Inferior parietal cortex (tissue), 1 donor: ENCODE data around the gene PARD3.

ENCODE experiments used
- DNase-seq: peaks from one replicate; pipeline ENCODE4 v3.0.0-alpha.2; 2016; ENCODE audit errors: extremely low spot score

Gene PARD3

DNA sequence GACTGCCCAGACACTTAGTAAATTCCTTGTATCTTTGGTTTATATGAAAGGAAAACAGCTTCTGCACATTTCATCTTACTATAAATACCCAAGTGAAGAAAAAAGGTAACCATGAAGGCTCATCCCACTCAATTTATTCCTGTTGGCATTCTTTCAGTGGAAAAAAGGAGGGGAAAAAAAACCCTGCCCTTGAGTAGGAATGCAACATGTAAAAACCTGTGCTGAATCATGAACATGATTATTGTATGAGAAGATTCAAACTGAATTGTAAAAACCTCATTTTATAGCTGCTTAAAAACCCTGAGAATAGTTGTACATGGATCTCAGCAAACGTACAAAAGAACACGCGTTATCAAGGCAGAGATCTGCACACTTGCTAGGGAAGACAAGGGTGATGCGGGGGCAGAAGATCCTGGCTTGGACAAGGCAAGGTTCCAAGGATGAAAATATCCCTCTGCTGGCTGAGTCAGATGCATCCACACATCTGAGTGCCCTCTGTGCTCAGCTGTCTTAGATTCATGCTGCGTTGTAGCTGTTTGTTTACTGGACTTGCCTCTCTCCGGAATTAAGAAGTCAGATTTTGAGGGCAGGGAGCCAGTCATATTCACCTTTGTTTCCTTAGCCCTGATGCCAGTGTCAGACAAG, 658.2 kb downstream of the PARD3 start:
- peak; percentile 28 for DNase-seq

- no peak for DNase-seq
Measured at GRCh38 chr10:34155812-34156211, 659.3 kb downstream of the PARD3 start.

DNA sequence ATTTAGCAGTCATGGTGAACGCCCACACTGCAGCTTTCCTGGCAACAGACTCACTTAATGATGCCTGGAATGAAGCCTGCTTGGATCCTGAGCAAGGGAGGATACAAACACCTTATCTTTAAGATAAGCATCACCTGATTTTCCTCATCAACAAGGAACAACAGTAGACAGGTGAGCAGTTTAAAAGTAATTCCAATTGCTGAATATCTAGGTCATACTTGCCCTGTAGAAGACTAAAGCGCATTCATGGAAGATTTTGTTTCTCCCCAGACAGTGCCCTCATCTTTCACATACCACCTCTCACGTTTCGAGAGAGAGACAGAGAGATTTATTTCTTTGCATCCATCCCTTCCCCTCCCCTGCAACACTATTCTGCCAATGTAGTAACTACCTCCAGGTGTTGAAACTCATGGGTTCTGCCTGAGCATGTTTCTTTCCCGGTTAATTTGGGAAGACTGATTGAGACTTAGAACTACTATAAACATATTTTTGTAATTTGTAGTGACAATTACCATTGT, 660.7 kb downstream of the PARD3 start:
- DNase-seq = no peak

DNA sequence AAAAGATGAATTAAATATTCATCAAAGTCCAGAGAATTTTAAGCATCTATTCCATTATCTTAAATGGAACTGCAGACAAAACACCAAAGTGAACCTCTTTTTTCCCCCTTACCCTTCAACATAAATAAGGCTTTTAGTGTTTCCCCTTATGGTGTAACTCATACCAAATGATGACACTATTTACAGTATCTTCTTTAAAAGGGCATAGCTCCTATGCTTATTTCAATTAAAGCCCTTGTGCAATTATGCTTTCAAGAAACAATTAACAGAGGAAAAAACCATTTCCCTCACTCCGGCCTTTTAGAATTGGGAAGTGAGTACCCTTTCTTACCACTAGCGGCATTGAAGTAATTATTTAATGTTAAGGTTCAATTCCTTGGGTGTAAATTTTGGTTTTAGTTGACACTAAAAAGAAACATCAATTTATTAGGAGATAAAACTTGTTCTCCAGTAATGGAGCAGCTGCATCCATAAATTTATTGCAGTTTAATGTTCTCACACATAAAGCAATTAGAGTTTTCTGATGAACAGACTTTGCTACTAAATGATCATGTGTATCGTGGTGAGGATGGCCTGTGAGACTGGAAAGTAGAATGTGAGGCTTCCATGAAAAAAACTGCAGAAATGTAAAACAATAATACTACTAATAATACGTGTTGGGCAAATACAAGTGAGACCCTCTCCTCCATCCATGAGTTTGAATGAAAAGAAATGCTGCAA, 661.3 kb downstream of the PARD3 start:
- no peak for DNase-seq

DNA sequence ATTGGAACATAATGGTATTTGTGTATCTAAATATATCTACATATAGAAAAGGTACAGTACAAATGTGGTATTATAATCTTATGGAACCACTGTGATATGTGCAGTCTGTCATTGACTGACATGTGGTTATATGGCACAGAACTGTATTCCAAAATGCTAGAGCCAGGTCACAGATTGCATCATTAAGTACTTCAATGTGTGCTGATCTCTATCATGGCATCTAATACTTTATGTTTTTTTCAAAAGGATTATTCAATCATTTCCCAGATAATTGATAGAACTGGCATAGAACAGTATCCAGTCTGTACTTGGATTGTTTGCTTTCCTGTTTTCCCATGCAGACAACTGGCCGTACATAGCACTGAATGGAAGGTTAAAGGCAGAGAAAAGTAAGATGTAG, 662.7 kb downstream of the PARD3 start:
- DNase-seq = no peak

GRCh38 chr10:34151931-34152330, 663.2 kb downstream of the PARD3 start:
- DNase-seq = no peak

GRCh38 chr10:34151481-34151880, 663.6 kb downstream of the PARD3 start:
- no peak for DNase-seq

DNA sequence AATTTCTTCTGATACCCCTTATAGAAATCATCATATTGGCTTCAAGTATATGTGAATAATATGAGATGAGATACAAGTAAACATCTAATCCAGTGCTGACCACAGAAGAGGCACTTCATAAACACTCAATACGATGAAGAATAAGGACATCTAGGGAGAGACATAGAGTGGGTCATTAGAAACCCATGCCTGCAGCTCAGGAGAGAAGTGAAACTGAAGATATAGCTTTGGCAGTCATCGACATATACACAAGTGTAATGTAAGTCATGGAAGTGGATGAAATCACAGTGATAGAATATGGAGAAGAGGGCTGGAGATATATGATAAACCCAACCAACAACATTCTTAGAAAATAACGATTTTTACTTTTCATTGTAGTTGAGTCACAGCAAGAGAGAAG, 665.0 kb downstream of the PARD3 start:
- no peak for DNase-seq

GRCh38 chr10:34148305-34148657, 666.8 kb downstream of the PARD3 start:
- DNase-seq = no peak

DNA sequence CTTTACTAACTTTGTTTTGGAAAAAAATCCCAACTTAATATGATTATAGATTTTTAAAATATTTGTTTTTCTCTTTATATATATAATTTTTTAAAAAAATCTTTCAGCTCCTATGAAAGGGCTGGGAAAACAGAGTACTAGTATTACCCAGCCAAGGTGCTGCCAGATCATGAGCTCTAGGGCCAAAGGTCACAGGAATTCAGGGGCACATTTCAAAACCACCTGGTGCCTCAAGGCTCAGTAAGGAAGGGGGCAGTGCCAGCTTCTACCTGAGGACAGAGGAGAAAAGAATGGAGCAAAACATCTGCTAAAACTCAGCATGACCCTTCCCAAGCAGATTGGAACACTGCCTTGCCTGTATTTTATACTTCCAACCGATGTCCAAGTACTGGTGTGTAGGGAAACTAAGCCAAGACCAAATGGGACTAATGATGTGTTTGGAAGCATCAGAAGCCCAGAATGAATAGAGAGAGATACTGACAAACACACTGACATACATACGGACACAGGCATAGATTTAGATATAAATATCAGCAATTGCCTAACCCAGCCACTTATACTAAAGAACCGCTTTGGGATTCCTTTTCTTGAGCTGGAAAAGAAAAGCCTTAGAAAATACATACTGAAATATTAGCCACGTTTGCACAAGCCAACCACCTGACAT, 667.3 kb downstream of the PARD3 start:
- no peak for DNase-seq

GRCh38 chr10:34145715-34146114, 669.4 kb downstream of the PARD3 start:
- no peak for DNase-seq

DNA sequence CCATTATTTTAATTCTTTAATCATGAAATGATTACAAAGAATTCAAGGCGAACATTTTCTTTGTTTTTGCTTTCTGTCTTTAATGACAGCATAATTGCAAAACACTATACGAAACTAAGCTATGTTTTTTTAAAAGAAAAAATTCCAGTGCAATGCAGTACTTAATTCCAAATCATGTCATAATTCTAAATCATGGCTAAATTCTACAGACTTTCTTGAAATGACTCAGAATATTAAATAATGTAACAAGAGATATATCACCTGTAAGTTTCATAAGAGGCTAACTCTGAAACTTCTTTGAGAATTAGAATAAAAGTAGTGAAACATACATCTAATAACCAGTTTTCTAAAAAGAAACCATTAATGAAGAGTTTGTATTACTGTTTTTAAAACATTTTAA, 671.6 kb downstream of the PARD3 start:
- no peak for DNase-seq

DNA sequence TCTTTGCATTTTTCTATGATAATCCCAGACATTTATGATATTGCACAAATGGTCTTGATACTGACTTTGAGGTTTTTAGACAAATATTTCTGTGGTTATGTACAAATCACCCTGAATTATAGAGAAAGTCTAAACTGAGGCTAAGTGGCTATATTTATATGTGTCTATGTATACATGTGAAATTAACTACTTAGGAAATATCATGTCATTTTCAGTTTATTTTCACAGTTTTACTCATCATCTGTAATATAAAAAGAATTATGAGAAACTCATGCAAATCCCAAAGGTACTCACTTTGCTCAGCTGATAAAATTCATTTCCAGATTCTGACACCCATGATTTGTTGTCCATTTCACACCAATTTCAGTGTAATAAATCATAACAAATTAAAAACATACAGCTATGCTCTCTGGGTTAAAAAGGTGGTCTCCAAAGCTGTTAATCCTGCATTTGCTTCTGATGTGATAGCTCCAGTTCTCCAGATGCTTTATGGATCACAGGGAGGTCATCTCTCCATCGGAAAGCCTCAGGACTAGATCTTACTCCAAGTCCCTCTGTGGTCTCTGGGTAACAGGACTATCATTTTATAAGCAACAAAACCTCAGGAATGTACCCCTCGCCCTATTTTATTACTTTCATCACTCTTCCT, 673.9 kb downstream of the PARD3 start:
- DNase-seq = no peak

- DNase-seq = no peak
Measured at GRCh38 chr10:34139559-34139958, 675.5 kb downstream of the PARD3 start.

- no peak for DNase-seq
Measured at GRCh38 chr10:34137955-34138354, 677.1 kb downstream of the PARD3 start.

DNA sequence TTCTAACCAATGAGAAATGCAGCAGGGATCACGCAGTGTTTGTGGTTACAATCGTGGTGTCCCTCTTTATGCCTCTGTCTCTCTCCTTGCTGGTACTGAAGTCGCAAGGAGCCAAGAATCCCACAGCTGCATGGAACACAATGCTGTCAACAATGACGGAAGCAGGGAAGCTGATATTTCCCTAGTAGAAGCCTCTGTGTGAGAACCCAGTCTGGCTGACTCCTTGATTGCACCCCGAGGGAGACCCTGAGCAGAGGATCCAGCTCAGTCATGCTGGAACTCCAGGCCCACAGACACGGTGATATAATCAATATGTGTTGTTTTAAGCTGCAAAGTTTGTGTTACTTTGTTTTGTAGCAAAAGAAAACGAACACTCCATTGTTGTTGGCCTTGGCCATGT, 677.9 kb downstream of the PARD3 start:
- no peak for DNase-seq

DNA sequence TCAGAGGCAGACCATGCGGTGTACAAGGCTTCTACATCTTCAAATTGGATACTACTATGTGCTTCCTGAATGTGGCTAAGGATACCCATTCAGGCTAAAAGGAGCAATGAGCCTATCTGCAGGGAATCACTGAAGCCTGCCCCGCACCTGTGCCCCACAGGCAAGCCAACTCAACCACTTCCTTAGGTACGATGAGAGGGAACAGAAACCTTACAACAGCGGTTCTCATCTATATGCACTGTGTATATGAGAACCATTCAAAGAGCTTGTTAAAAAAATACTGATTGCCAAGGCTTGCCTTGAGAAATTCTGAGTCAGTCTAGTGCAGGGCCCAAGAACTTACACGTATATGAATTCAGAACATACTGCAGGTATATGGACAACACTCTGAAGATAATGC, 679.6 kb downstream of the PARD3 start:
- no peak for DNase-seq

DNA sequence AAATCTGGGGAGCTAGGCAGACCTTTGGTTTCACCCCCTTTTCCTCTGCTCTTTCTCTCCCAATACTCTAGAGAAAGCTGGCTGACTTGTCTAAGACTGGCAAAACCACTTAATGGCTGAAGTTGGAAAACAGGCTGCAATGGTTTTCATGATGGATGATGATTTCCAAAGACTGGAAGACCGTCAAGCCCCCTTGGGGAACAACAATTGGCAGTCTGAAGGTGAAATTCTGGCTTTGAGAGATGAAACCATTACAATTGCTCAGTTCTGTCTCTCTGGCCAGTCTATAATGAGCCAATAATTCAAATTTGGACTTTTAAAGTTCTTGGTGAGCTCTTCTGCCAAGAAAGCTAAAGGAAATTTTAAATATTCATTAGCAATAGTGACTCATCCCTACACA, 680.5 kb downstream of the PARD3 start:
- DNase-seq = no peak

DNA sequence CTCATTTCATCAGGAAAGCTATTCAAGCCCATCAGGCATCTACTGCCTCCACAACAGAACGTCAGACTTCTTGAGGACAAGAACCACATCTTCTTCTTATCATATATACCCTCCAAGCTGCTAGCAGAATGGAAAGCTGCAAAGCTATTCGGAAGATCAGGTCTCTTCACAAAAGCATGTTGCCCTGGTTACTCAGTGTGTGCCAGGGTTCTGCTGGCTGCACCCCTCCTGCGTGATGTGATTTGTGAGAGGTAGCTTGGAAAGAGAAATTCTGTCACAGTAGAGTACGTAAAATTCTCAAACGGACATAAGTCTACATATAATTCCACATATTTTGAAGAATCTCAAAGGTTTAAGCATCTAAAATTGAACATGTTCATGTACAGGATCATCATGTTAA, 681.7 kb downstream of the PARD3 start:
- DNase-seq = no peak

DNA sequence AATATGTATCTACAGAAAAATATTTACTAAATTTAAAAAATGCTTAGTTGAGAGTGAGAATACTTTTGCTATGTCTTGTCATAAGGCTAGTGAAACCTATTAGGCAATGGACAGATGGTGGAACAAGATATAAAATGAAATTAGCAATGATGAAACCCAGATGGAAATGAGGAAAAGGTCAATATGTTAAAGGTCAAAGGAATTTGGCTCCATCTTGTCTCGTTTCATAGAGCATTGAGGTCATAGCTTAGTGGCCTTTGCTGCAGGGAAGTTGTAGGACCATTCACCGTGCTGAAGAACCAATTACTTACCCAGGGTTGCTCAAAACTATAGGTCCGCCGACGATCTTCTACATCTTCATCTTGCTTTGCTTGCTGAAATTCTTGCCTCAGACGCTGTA, 683.9 kb downstream of the PARD3 start:
- no peak for DNase-seq

DNA sequence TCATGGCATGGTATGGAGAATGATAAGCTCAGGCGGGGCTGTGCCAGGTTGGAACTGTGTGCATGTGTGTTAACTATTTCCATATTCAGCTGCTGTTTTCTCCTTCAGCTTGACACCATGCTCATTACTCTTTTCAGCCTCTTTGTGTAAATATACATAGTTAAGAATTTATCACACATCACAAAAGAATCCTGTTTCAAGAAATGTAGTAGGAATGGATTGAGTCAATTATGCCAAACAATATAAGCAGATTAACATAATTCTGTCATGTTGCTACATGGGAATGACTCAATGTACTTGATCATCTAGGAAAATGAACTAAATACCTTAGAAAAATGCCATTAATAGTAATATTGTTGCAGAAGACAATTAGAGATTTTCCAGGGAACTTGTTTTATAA, 687.4 kb downstream of the PARD3 start:
- no peak for DNase-seq

DNA sequence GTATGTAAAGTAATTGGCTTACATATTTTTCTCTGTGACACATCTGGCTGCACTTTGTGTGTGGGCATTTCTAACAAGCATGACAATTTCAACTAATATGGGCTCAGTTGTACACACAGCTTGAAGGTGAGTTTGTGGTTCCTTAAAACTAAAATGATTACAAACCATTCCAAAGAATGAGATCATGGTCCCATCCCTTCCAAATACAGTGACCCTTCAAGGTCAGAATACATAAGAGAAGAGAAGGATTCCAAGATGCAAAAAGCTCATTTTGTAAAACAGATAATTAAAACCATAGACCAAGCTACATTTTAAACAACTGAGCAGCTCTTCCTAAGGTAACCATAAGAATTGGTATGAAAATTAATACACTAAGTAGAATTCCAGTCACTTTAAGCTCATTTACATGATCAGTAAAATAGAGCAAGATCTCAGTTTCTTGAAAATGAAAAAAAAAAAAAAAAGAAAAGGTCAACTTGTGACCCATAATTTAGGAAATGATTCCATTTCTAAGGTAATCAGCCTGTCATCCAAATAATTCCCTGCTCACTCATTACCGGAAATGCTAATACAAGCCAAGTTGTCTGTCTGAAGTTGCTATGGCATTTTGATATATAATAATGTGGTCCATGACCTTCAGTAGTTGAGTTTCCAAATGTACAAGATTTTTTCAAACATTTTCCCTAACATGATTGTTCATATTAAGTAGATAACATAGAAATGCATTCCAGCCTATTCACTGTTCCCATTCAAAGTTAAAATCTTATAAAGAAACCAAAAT, 688.5 kb downstream of the PARD3 start:
- DNase-seq = no peak
